KOPT-K1 (cell line): Measurements from ENCODE around the gene RHD.
"Not testable (repeated sequence)": the region's sequence is repeated elsewhere in the genome, so short reads cannot be mapped to it uniquely, and the experiment has no call there.

ENCODE experiments used
- H3K27ac ChIP-seq: fragments of 200-600 bp; sonication (generic); 2 replicates; pipeline ENCODE4 v1.5.1; 2016; ENCODE audit warnings: antibody characterized with exemption, mild to moderate bottlenecking, low read depth, low read length; ENCODE audit not compliant: poor library complexity, severe bottlenecking
- H3K36me3 ChIP-seq: fragments of 200-600 bp; sonication (generic); 2 replicates; pipeline ENCODE4 v1.5.1; 2017; ENCODE audit warnings: antibody characterized with exemption, mild to moderate bottlenecking, low read length, moderate library complexity; ENCODE audit not compliant: insufficient read depth
- H3K9me3 ChIP-seq: fragments of 200-600 bp; sonication (generic); 2 replicates; pipeline ENCODE4 v1.5.1; 2017; ENCODE audit warnings: antibody characterized with exemption, low read length, mild to moderate bottlenecking; ENCODE audit not compliant: insufficient read depth, poor library complexity, severe bottlenecking

The RHD gene

DNA sequence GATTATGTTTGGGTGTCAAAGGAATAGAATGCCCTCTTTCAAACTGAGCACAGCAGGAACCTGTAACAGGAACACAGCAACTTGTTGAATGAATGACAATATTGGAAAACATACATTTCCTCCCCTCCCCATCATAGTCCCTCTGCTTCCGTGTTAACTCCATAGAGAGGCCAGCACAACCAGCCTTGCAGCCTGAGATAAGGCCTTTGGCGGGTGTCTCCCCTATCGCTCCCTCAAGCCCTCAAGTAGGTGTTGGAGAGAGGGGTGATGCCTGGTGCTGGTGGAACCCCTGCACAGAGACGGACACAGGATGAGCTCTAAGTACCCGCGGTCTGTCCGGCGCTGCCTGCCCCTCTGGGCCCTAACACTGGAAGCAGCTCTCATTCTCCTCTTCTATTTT lies at the start of gene RHD:
Gene RHD, plus strand, starts transcription at position 272 of the 400 bp plus-strand sequence. Its CDS starts 39 bp downstream, at position 311.
- not testable (repeated sequence) for H3K9me3 ChIP-seq, H3K36me3 ChIP-seq, H3K27ac ChIP-seq

DNA sequence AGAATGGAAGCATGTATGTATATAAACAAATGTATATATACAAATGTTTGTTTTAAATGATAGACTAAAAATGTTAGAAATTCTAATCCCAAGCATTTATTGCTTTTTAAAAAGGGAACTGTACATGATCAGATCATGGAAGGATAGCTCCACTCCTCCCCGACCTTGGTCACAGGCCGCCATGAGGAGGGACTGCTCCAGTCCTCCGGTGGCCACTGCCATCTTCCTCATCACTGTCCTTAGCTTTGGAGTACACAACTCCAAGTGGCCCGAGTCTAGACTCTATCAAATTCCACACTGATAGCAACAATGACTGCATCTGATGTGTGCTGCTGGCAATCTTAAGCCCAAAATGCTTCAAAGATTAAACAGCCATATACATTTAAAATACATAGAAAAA lies 49.7 kb upstream of the RHD start:
- Histone ChIP-seq H3K36me3 (peaks cover 76% of the 10 kb centered on the region), H3K27ac (no peak overlapping the region), H3K9me3 (no peaks in the 10 kb centered on the region)

DNA sequence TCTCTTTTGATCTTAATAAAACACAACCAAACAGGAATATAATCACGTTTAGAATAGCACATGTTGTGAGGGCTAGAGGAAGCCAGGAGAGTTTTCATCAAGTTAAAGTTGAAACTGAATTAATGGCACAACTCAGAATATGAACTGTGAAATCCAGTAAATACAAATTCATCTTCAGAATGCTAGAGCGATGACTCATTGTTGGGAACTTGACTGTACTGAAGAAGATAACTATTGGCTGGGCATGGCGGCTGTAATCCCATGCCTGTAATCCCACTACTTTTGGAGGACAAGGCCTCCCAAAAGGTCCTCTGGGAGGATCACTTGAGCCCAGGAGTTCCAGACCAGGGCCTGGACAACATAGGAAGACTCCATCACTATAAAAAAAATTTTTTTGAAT lies 48.8 kb upstream of the RHD start:
- Histone ChIP-seq H3K9me3 (no peaks in the 10 kb centered on the region), H3K27ac (no peak overlapping the region), H3K36me3 (peaks cover 85% of the 10 kb centered on the region)

DNA sequence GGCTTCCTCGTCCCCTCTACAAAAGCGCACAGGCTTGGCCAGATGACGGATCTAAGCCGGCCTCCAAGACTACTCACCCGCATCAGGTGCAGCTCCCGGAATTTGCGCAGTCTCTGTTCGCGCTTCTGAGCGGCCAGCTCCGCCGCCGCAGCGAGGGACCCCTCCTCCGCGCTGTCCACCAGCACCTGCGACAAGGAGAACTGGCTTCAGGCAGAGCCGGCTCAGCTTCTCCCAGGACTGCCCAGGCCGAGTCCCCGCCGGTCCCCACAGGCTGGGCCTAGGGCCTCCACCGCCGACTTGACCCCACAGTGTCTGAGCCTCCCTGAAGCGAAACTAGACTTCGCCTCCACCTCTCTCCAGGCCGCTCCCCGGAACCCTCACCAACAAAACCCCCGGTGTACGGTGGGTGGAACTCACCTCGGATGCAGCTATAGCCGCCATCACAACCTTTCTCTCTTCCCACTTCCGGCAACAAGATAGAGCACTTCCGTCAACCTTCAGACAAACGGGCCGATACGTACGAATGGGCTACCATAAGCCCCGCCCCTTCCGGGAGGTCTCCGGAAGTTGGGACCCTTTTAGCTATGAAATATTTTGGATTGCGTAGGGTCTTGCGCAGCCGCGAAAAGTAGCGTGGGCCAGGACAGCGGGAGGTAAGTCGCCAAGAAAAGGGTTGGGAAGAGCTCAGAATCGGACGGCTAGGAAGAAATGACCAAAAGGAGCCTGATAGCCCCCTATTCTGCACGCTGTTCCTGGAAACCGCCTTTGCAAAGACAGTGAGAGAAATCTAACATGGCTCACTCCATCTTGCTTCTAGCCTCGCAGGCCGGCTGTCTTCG lies 40.1 kb upstream of the RHD start, which contains the start of gene SYF2:
Gene SYF2, minus strand, starts transcription at position 476 of the 839 bp plus-strand sequence. Its CDS starts 35 bp downstream, at position 441.
- H3K36me3 ChIP-seq = peaks cover 42% of the 10 kb centered on the region

DNA sequence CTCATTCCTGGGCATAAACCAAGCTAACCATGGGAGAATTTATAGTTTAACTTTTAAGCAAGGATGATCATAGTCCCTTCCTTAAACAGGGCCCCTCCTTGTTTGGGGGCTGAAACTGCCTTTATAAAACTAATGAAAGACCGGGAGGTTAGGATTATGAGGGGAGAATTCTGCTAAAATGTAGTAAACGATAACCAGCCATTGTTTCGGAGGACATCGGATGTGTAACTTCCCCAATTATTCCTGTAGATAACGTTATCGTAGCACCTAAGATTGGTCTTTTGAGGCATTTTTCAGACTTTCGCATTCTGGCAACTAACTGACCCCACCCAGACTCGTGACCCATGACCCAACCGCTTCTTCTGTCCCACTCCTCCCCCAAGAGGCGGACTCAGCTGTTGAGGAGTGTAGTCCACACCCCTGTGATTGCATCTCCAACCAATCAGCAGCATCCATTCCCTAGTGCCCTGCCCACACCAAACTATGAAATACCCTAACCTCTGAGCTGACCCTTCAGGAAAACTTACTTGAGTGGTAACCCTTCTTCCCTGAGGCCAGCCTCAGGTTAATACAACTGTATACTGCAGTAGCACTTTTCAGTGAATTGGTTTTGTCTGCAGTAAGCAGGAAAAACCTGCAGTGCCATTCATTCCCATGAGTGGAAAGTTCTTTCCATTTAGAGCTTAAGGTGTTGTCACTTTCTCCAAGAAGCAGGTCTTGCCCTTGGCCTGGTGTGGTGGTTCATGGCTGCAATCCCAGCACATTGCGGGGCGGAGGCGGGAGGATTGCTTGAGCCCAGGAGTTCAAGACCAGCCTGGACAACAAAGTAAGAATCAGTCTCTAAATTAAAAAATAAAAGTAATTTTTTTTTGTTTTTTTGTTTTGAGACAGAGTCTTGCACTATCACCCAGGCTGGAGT lies 39.2 kb upstream of the RHD start:
- Histone ChIP-seq H3K36me3 (peaks cover 33% of the 10 kb centered on the region), H3K9me3 (no peaks in the 10 kb centered on the region), H3K27ac (peak overlapping the region; percentile 78)

More for the DNA sequence above, 40.1 kb upstream of the RHD start, which contains the start of gene SYF2:
- H3K9me3 ChIP-seq = no peaks in the 10 kb centered on the region
- peak within 1 kb of the TSS; percentile 78 for H3K27ac ChIP-seq

DNA sequence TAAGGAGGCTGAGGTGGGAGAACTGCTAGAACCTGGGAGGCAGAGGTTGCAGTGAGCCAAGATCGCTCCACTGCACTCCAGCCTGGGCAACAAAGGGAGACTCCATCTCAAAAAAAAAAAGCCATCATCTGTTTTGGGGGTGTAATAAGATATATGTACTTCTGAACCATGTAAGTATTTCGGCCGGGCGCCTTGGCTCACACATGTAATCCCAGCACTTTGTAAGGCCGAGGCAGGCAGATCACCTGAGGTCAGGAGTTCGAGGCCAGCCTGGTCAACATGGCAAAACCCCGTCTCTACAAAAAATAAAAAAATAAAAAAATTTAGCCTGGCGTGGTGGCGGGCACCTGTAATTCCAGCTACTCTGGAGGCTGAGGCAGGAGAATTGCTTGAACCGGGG lies 36.9 kb upstream of the RHD start:
- H3K36me3 ChIP-seq = peaks cover 26% of the 10 kb centered on the region
- H3K9me3 ChIP-seq, H3K27ac ChIP-seq: not testable (repeated sequence)

DNA sequence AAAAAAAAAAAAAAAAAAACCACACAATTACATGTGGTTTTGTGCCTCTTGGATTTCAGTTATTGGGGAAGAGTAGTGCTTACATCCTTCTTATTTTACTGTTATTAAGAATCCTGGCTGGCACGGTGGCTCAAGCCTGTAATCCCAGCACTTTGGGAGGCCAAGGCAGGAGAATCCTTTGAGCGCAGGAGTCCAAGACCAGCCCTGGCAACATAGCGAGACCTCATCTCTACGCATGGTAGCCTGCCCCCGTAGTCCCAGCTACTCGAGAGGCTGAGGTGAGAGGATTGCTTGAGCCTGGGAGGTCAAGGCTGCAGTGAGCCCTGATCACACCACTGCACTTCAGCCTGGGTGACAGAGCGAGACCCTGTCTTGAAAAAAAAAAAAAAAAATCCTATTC lies 36.0 kb upstream of the RHD start:
- peaks cover 26% of the 10 kb centered on the region for H3K36me3 ChIP-seq
- H3K9me3 ChIP-seq, H3K27ac ChIP-seq: not testable (repeated sequence)

DNA sequence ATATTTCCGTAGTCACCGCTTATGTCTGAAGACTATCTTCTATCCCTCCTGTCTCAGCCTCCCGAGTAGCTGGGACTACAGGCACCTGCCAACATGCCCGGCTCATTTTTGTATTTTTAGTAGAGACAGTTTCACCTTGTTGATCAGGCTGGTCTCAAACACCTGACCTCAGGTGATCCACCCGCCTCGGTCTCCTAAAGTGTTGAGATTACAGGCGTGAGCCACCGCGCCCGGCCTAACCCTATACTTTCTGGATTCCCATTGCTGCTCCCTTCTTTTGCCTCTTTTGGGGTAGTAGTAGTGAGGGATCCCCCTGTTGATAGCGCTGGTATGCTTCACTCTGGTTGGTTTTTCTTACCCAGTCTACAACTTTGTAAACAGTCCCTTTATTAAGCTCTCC lies 34.3 kb upstream of the RHD start:
- no peaks in the 10 kb centered on the region for H3K9me3 ChIP-seq
- peaks cover 42% of the 10 kb centered on the region for H3K36me3 ChIP-seq
- H3K27ac ChIP-seq = no peak overlapping the region

DNA sequence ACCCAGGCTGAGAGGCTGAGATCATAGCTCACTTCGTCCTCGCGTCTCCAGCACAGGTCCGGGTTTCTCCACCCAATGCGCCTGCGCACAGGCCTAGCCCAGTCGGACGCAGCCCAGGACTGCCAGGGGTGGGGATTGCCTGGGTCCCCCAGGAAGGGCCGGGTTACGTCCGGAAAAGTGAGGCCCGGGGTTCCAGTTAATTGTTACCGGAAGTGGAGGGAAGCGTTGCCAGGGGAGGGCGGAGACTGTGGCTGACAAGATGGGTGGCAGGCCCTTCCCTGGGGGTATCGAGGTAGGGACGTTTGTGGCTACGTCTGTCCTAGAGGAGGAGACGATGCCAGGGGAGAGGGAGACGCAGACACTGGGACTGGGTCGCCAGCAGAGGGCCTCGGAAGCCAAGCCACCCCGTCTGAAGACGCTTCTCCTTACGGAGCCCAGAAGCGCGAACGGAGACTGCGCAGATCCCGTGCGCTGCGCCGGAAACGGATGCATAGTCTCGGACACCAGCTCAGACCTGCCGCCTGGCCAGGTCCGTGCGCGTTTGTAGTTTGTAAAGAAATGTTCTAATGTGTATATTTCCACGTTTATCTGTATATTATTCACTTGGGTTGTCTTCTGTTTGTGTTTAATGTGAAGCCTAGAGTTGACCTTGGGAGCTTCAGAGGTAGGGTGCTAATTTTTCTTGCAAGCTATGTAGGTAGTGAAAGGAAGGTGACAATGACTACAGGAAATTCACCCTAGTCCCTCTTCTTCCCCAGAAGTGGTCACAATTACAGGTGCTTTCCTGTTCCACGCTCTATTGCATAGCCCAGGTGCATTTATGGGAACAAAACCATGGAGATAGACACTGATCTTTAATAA lies 32.4 kb upstream of the RHD start:
- Histone ChIP-seq H3K9me3 (no peaks in the 10 kb centered on the region), H3K36me3 (peaks cover 61% of the 10 kb centered on the region), H3K27ac (peak overlapping the region; percentile 43)

DNA sequence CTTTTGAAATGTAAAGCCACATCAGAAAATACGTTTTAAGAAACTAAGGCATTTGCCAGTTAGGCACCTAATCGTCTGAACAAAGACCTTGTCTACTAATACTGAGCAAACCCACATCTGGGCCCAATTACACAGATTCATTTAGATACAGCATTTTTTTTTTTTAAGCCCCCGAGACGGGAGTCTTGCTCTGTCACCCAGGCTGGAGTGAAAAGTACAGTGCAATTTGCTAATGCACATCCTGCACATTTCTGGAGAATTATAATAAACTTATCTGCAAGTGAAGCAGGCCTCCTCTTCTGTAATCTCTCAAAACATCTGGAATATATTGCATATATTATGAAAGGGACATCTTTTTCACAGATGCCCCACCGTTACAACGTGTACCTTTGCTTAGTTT lies 28.4 kb upstream of the RHD start:
- H3K27ac ChIP-seq = no peak overlapping the region
- H3K36me3 ChIP-seq = peaks cover 69% of the 10 kb centered on the region
- no peaks in the 10 kb centered on the region for H3K9me3 ChIP-seq

DNA sequence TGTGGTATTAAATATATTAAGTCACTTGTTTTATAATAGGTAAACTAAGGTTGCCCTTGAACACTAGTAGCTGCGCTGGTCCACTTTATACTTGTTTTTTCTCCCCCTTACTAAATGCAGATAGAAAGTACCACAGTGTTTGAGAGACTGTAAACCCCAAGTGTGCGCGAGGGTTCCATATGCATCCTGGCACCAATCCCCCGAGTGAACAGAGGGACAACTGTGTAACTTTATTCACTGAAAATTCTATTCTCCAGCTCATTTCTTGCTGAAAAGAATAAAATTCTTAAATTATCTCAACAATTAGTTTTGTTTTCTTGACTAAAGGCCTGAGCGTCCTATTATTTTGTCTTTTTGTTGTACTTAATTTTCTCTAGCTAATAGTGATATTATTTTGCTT lies 26.9 kb upstream of the RHD start:
- H3K36me3 ChIP-seq = peaks cover 56% of the 10 kb centered on the region
- H3K9me3 ChIP-seq = no peaks in the 10 kb centered on the region
- no peak overlapping the region for H3K27ac ChIP-seq

DNA sequence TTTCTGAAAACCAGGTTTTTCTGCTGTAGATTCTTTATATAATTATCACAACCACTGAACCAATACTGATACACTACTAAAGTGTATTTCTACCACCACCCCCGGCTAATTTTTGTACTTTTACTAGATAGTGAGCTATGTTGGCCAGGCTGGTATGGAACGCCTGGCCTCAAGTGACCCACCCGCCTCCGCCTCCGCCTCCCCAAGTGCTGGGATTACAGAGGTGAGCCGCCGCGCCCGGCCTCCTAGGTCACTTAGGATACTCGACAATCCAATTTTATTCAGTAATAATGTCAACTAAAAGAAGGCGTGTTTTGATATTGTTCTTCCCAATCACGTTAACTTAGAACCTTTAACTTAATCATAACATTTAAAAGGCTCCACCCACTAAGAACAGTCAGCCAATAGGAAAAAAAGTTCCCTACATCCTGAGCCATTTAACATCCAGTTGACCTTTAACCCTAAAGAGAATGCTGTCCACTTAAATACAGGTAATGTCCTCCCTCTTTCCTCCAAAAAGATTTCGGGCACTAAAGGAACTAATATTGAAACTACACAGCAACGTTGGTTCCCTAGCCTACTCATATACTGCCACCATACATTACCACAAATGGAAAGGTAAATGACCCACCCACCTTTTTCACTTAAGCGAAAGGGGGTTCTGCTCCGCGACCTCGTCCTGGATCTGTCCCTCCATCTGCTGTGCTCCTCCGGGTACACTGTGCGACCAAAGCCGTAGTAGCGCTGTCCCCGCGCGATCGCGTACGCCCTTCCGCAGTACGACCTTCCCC lies 26.3 kb upstream of the RHD start:
- Histone ChIP-seq H3K27ac (peak overlapping the region; percentile 92), H3K9me3 (no peaks in the 10 kb centered on the region), H3K36me3 (peaks cover 49% of the 10 kb centered on the region)

DNA sequence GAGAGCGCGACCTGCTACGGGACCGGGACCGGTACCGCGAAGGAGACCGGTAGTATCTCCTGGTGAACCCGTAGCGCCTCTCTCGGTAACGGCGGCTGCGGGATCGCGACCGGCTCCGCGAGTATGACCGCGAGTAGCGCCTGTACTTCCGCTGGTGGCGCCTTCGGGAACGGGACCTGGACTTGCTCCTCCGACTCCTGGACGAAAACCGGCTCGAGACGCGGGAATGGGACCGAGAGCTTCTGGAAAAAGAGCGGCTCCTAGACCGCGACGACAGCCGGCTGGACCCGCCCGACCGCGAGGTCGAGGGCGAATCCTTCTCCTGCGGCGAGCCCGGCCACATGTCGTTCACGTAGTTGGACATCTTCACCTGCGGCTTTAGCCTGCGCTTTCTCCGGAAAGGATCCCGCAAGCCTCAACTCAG lies 25.7 kb upstream of the RHD start:
- Histone ChIP-seq H3K27ac (peak overlapping the region; percentile 92), H3K36me3 (peaks cover 43% of the 10 kb centered on the region), H3K9me3 (no peaks in the 10 kb centered on the region)
